Naive thymus-derived CD4-positive, alpha-beta T cell (primary cell): ENCODE results near the gene RAMP1. TPM values are rescaled to one million over a fixed set of nuclear protein-coding genes. Genes with fewer than 3 reads are reported as not detected.

Experiments
- ATAC-seq: fragments of 150-1000 bp; cut with Tn5 transposase; 2 replicates; pipeline ENCODE4 v1.10.0; 2021; ENCODE audit warnings: mild to moderate bottlenecking, moderate library complexity
- CTCF ChIA-PET: fragments of 350-600 bp; sonication (Branson Sonifier 250); formaldehyde crosslinking; loops from one replicate; lab custom pipeline; 2021; ENCODE audit warnings: antibody characterized with exemption; lab: Charles Lee
- POLR2A ChIA-PET: fragments of 350-600 bp; sonication (Branson Sonifier 250); formaldehyde crosslinking; loops from one replicate; lab custom pipeline; 2021; ENCODE audit warnings: antibody characterized with exemption, inconsistent platforms; lab: Charles Lee
- DNase-seq, 9 donors: peaks; one replicate each; pipeline versions ENCODE4 v3.0.0 to v3.0.0-alpha.2; 2020 to 2022; ENCODE audit warnings: mixed read lengths in 1 of 9
- H3K27ac ChIP-seq: one replicate; pipeline ENCODE4 v1.7.0; 2013; ENCODE audit warnings: mild to moderate bottlenecking, low read depth, low read length, moderate library complexity
- H3K27me3 ChIP-seq, 2 donors: one replicate each; pipeline ENCODE4 v1.7.0; 2013; ENCODE audit warnings: low read length in 2 of 2, mild to moderate bottlenecking in 2 of 2, moderate library complexity in 2 of 2; ENCODE audit not compliant: control insufficient read depth in 2 of 2, insufficient read depth in 2 of 2
- H3K36me3 ChIP-seq, 3 experiments: 1 replicate in 2 of 3; 2 replicates in 1 of 3; pipeline ENCODE4 v1.7.0; 2013; ENCODE audit warnings: low read length in 3 of 3, mild to moderate bottlenecking in 3 of 3, moderate library complexity in 1 of 3; ENCODE audit not compliant: insufficient read depth in 3 of 3, control insufficient read depth in 2 of 3
- H3K4me1 ChIP-seq, 2 donors: one replicate each; pipeline ENCODE4 v1.7.0; 2013; ENCODE audit warnings: low read length in 2 of 2, mild to moderate bottlenecking in 2 of 2, moderate library complexity in 1 of 2; ENCODE audit not compliant: control insufficient read depth in 2 of 2, insufficient read depth in 2 of 2
- H3K4me3 ChIP-seq: 2 replicates; pipeline ENCODE4 v1.7.0; 2013; ENCODE audit warnings: mild to moderate bottlenecking, low read length
- H3K9me3 ChIP-seq, 3 experiments: 1 replicate in 2 of 3; 2 replicates in 1 of 3; pipeline ENCODE4 v1.7.0; 2013; ENCODE audit warnings: low read length in 3 of 3; ENCODE audit not compliant: control insufficient read depth in 2 of 3
- H3K27ac Mint-ChIP-seq, 9 donors: one replicate each; pipeline ENCODE4 v1.8.0; 2020 to 2022; ENCODE audit warnings: mixed read lengths in 9 of 9, mild to moderate bottlenecking in 8 of 9, moderate library complexity in 5 of 9, inconsistent platforms in 2 of 9
- H3K27me3 Mint-ChIP-seq, 5 donors: one replicate each; pipeline ENCODE4 v1.8.0; 2021 to 2022; ENCODE audit warnings: mixed read lengths in 5 of 5, mild to moderate bottlenecking in 1 of 5
- H3K36me3 Mint-ChIP-seq, 5 donors: one replicate each; pipeline ENCODE4 v1.8.0; 2020 to 2022; ENCODE audit warnings: mixed read lengths in 5 of 5, mild to moderate bottlenecking in 3 of 5, inconsistent platforms in 1 of 5
- H3K4me1 Mint-ChIP-seq, 7 donors: one replicate each; pipeline ENCODE4 v1.8.0; 2020 to 2022; ENCODE audit warnings: mixed read lengths in 7 of 7, mild to moderate bottlenecking in 3 of 7, inconsistent platforms in 1 of 7
- H3K4me3 Mint-ChIP-seq, 10 donors: one replicate each; pipeline ENCODE4 v1.8.0; 2020 to 2022; ENCODE audit warnings: mild to moderate bottlenecking in 10 of 10, mixed read lengths in 10 of 10, moderate library complexity in 6 of 10, inconsistent platforms in 2 of 10
- H3K9me3 Mint-ChIP-seq, 11 donors: one replicate each; pipeline ENCODE4 v1.8.0; 2020 to 2022; ENCODE audit warnings: mixed read lengths in 11 of 11, mild to moderate bottlenecking in 4 of 11, inconsistent platforms in 1 of 11, moderate library complexity in 1 of 11
- intact Hi-C, 2 donors: fragments of 100-400 bp; cut with micrococcal nuclease; formaldehyde crosslinking; loops; one replicate each; pipeline ENCODE4 v1.15.1; 2023
- polyA plus RNA-seq, 2 donors: library from polyadenylated mRNA; unstranded; fragments of 300-500 nt; fragmentation: Illumina TruSeq; gene quantifications; one replicate each; pipeline ENCODE4 v1.2.3, GENCODE V29; 2021
- total RNA-seq, 6 experiments: library from RNA in 5 of 6; stranded (reverse) in 5 of 6; gene quantifications; 1 replicate in 5 of 6; 2 replicates in 1 of 6; pipeline ENCODE4 v1.2.3 and lab custom pipeline; 2021 to 2026

The RAMP1 gene
- total and polyA plus RNA-seq, 7 experiments from 2014 or later, result 0.52 to 13.2 (median 0.95) TPM; not detected in 1

GRCh38 chr2:237889811-237890210 is 30.4 kb downstream of the RAMP1 start:
- POLR2A ChIA-PET, result interaction anchor here (0.8 kb wide), 1 partner anchor 93 kb away, joined by 3 read pairs; no protein-coding TSS in a partner anchor
- intact Hi-C loops, result no loop called here
- Mint-ChIP-seq H3K4me3 (no peak overlapping the region), H3K36me3 (peaks cover 0 to 7% (median 0%) of the 10 kb centered on the region in 5 donors), H3K27me3 (no peaks in the 10 kb centered on the region), H3K9me3 (no peaks in the 10 kb centered on the region), H3K4me1 (peaks cover 6 to 23% (median 13%) of the 10 kb centered on the region in 7 donors), H3K27ac (no peak overlapping the region)
- ATAC-seq, result no peak
- no peak overlapping the region for H3K4me3 ChIP-seq
- no peaks in the 10 kb centered on the region for H3K9me3 ChIP-seq
- CTCF ChIA-PET, result interaction anchor here (1.0 kb wide), 1 partner anchor 14 kb away, joined by 3 read pairs; no protein-coding TSS in a partner anchor
- DNase-seq, result no peak
- no peaks in the 10 kb centered on the region for H3K36me3 ChIP-seq
- no peak overlapping the region for H3K27ac ChIP-seq
- H3K4me1 ChIP-seq, result no peaks in the 10 kb centered on the region
- H3K27me3 ChIP-seq, result no peaks in the 10 kb centered on the region

GRCh38 chr2:237892478-237892877 is 33.1 kb downstream of the RAMP1 start:
- Mint-ChIP-seq H3K27me3 (no peaks in the 10 kb centered on the region), H3K27ac (peak overlapping the region in 6 of 9 donors; percentile 14 to 78 (median 33)), H3K36me3 (peaks cover 0 to 7% (median 0%) of the 10 kb centered on the region in 5 donors), H3K4me3 (peak overlapping the region in 1 of 10 donors; percentile 10), H3K9me3 (peaks cover 0 to 1% (median 0%) of the 10 kb centered on the region in 11 donors), H3K4me1 (peaks cover 8 to 31% (median 19%) of the 10 kb centered on the region in 7 donors)
- CTCF ChIA-PET, result no interaction called here
- Histone ChIP-seq H3K4me1 (no peaks in the 10 kb centered on the region), H3K27me3 (no peaks in the 10 kb centered on the region), H3K9me3 (no peaks in the 10 kb centered on the region), H3K36me3 (no peaks in the 10 kb centered on the region), H3K27ac (no peak overlapping the region), H3K4me3 (no peak overlapping the region)
- ATAC-seq, result no peak
- no peak for DNase-seq
- POLR2A ChIA-PET, result interaction anchor here (0.6 to 1.0 kb wide), 2 partner anchors 47 to 64 kb away, joined by 3 to 9 read pairs; no protein-coding TSS in a partner anchor
- intact Hi-C loops, result no loop called here

- H3K27ac ChIP-seq, result no peak overlapping the region
Measured at GRCh38 chr2:237892984-237893595, 33.7 kb downstream of the RAMP1 start.

GRCh38 chr2:237894396-237894979 is 35.1 kb downstream of the RAMP1 start:
- H3K4me1 Mint-ChIP-seq, result peaks cover 21 to 51% (median 39%) of the 10 kb centered on the region in 7 donors
- intact Hi-C loops, result no loop called here
- no peak for DNase-seq

More at GRCh38 chr2:237892984-237893595, 33.7 kb downstream of the RAMP1 start:
- H3K27me3 Mint-ChIP-seq, result no peaks in the 10 kb centered on the region
- H3K36me3 Mint-ChIP-seq, result peaks cover 0 to 7% (median 0%) of the 10 kb centered on the region in 5 donors
- no peak overlapping the region for H3K4me3 Mint-ChIP-seq
- H3K4me1 Mint-ChIP-seq, result peaks cover 9 to 37% (median 25%) of the 10 kb centered on the region in 7 donors
- intact Hi-C loops, result no loop called here
- ChIA-PET POLR2A (interaction anchor here (1.0 to 1.6 kb wide), 2 partner anchors 9 to 63 kb away, joined by 3 to 5 read pairs; no protein-coding TSS in a partner anchor), CTCF (no interaction called here)
- no peaks in the 10 kb centered on the region for H3K36me3 ChIP-seq
- DNase-seq (no peak), ATAC-seq (no peak)
- no peaks in the 10 kb centered on the region for H3K27me3 ChIP-seq
- peaks cover 0 to 1% (median 0%) of the 10 kb centered on the region in 11 donors for H3K9me3 Mint-ChIP-seq
- no peak overlapping the region for H3K4me3 ChIP-seq
- peaks cover 1 to 4% of the 10 kb centered on the region in 2 donors for H3K4me1 ChIP-seq
- H3K27ac Mint-ChIP-seq, result peak overlapping the region in 6 of 9 donors; percentile 1 to 77 (median 41)
- no peaks in the 10 kb centered on the region for H3K9me3 ChIP-seq

GRCh38 chr2:237894986-237895543 is 35.6 kb downstream of the RAMP1 start:
- H3K27me3 Mint-ChIP-seq, result no peaks in the 10 kb centered on the region

More at GRCh38 chr2:237894396-237894979, 35.1 kb downstream of the RAMP1 start:
- Histone ChIP-seq H3K36me3 (no peaks in the 10 kb centered on the region), H3K27me3 (no peaks in the 10 kb centered on the region), H3K9me3 (no peaks in the 10 kb centered on the region), H3K4me1 (peaks cover 15 to 18% of the 10 kb centered on the region in 2 donors), H3K4me3 (no peak overlapping the region), H3K27ac (no peak overlapping the region)
- ChIA-PET POLR2A (interaction anchor here (0.8 to 1.6 kb wide), 2 partner anchors 10 to 52 kb away, joined by 3 to 5 read pairs; no protein-coding TSS in a partner anchor), CTCF (no interaction called here)
- Mint-ChIP-seq H3K27me3 (no peaks in the 10 kb centered on the region), H3K9me3 (peaks cover 0 to 1% (median 0%) of the 10 kb centered on the region in 11 donors), H3K4me3 (peak overlapping the region in 1 of 10 donors; percentile 29), H3K36me3 (peaks cover 0 to 7% (median 0%) of the 10 kb centered on the region in 5 donors), H3K27ac (peak overlapping the region in 1 of 9 donors; percentile 70)
- ATAC-seq, result no peak

More at GRCh38 chr2:237894986-237895543, 35.6 kb downstream of the RAMP1 start:
- Mint-ChIP-seq H3K4me1 (peaks cover 23 to 57% (median 45%) of the 10 kb centered on the region in 7 donors), H3K9me3 (peaks cover 0 to 1% (median 0%) of the 10 kb centered on the region in 11 donors), H3K27ac (peak overlapping the region in 1 of 9 donors; percentile 8), H3K4me3 (no peak overlapping the region), H3K36me3 (peaks cover 0 to 7% (median 0%) of the 10 kb centered on the region in 5 donors)
- no peak for DNase-seq
- no peak for ATAC-seq
- H3K27ac ChIP-seq, result no peak overlapping the region
- POLR2A ChIA-PET, result no interaction called here
- no peaks in the 10 kb centered on the region for H3K9me3 ChIP-seq
- H3K36me3 ChIP-seq, result no peaks in the 10 kb centered on the region
- CTCF ChIA-PET, result no interaction called here
- no peak overlapping the region for H3K4me3 ChIP-seq
- intact Hi-C loops, result no loop called here
- no peaks in the 10 kb centered on the region for H3K27me3 ChIP-seq
- H3K4me1 ChIP-seq, result peaks cover 19 to 21% of the 10 kb centered on the region in 2 donors
